ENCODE results near the gene PSIP1.

DNA sequence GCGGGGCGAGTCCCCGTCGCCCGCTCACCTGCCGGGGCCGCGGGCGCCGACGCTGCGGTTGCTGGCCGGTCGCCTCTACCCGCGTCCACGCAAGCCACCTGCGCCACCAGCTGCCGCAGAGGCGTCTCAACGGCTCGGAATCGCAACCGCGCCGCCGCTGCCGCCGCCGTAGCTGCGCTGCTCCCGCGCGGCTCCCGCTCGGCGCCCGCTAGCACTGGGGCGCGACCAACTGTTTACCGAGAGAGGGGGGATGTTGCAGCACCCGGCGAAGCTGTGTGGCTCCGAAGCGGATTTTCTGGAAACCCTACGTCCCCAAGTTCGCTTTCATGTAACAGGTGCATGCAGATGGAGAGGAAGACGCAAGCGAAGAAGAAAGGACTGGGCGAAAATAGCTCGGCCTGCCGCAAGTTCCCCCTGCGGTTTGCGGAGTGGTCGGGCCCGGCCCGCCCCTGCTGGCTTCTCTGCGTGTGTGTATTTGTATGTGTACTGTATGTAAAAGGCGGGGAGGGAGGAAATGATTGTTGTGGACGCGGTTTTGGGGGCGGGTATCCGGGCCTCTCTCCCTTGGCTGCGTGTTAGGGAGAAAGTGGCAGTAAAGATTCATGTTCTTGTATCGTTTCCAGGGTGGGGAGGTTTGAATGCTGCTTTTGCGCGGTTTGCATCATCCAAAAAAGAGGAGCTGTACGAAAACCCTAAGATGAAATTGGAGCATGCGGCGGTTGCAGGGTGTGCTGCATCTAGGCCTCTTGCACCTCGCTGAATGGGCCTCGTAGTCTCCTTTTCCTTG is at the start of gene PSIP1:
- TF ChIP-seq, protein P1, sequence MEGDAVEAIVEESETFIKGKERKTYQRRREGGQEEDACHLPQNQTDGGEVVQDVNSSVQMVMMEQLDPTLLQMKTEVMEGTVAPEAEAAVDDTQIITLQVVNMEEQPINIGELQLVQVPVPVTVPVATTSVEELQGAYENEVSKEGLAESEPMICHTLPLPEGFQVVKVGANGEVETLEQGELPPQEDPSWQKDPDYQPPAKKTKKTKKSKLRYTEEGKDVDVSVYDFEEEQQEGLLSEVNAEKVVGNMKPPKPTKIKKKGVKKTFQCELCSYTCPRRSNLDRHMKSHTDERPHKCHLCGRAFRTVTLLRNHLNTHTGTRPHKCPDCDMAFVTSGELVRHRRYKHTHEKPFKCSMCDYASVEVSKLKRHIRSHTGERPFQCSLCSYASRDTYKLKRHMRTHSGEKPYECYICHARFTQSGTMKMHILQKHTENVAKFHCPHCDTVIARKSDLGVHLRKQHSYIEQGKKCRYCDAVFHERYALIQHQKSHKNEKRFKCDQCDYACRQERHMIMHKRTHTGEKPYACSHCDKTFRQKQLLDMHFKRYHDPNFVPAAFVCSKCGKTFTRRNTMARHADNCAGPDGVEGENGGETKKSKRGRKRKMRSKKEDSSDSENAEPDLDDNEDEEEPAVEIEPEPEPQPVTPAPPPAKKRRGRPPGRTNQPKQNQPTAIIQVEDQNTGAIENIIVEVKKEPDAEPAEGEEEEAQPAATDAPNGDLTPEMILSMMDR (IDR thresholded peaks at IDR 0.05): peak in 3 of 4 experiments; percentile 25 to 42 (median 40)
- TF ChIP-seq POLR2A (IDR thresholded peaks at IDR 0.05): no peak
